PC-9 (cell line): ENCODE results near the gene SNX20. TPM values are rescaled to one million over a fixed set of nuclear protein-coding genes. Genes with fewer than 3 reads are reported as not detected.

Experiments used
- BruUV-seq: library from RNA; stranded (reverse); fragments of 400-500 nt; replicated peaks from 2 replicates; lab custom pipeline; 2021; lab: Mats Ljungman, UMichigan
- CTCF ChIA-PET: fragments of 300-600 bp; sonication (Branson Sonifier 250); formaldehyde crosslinking; loops from one replicate; lab custom pipeline; 2022; ENCODE audit warnings: antibody characterized with exemption; lab: Charles Lee
- POLR2A ChIA-PET: fragments of 300-600 bp; sonication (Branson Sonifier 250); formaldehyde crosslinking; loops from one replicate; lab custom pipeline; 2022; ENCODE audit warnings: antibody characterized with exemption; ENCODE audit not compliant: unreplicated experiment; lab: Charles Lee
- DNase-seq, 2 experiments: peaks; one replicate each; pipeline versions ENCODE4 v3.0.0 to v3.0.0-alpha.2; 2015 to 2022; ENCODE audit warnings: mixed read lengths in 1 of 2
- H2AFZ ChIP-seq: fragments of 200-600 bp; sonication (generic); 2 replicates; pipeline ENCODE4 v1.8.1; 2017; ENCODE audit warnings: antibody characterized with exemption
- H3F3A ChIP-seq: fragments of 200-600 bp; sonication (generic); 2 replicates; pipeline ENCODE4 v1.8.1; 2017; ENCODE audit warnings: antibody characterized with exemption, mild to moderate bottlenecking, low read depth; ENCODE audit not compliant: insufficient read depth
- H3K27ac ChIP-seq: fragments of 200-600 bp; sonication (generic); 2 replicates; pipeline ENCODE4 v1.6.1; 2016; ENCODE audit warnings: mixed run types
- H3K27me3 ChIP-seq: fragments of 200-600 bp; sonication (generic); 2 replicates; pipeline ENCODE4 v1.6.1; 2016; ENCODE audit warnings: low read depth, mixed run types; ENCODE audit not compliant: insufficient read depth
- H3K36me3 ChIP-seq: fragments of 200-600 bp; sonication (generic); 2 replicates; pipeline ENCODE4 v1.6.1; 2016; ENCODE audit warnings: low read depth, mixed run types
- H3K4me1 ChIP-seq: fragments of 200-600 bp; sonication (generic); replicated peaks from 2 replicates; pipeline ENCODE4 v1.6.1; 2016; ENCODE audit warnings: mixed run types; ENCODE audit not compliant: insufficient read depth
- H3K4me2 ChIP-seq: fragments of 200-600 bp; sonication (generic); 2 replicates; pipeline ENCODE4 v1.6.1; 2017; ENCODE audit warnings: mixed run types
- H3K4me3 ChIP-seq: fragments of 200-600 bp; sonication (generic); 2 replicates; pipeline ENCODE4 v1.6.1; 2016; ENCODE audit warnings: mixed run types
- H3K79me2 ChIP-seq: fragments of 200-600 bp; sonication (generic); 2 replicates; pipeline ENCODE4 v1.6.1; 2017; ENCODE audit warnings: low read depth, mixed run types
- H3K9me2 ChIP-seq: fragments of 200-600 bp; sonication (generic); 2 replicates; pipeline ENCODE4 v1.8.1; 2017; ENCODE audit warnings: mild to moderate bottlenecking; ENCODE audit not compliant: insufficient read depth
- H3K9me3 ChIP-seq: fragments of 200-600 bp; sonication (generic); 2 replicates; pipeline ENCODE4 v1.8.1; 2016; ENCODE audit warnings: low read depth; ENCODE audit not compliant: insufficient read depth
- H4K20me1 ChIP-seq: fragments of 200-600 bp; sonication (generic); 2 replicates; pipeline ENCODE4 v1.8.1; 2017; ENCODE audit not compliant: insufficient read depth
- CTCF ChIP-seq: fragments of 200-600 bp; sonication (generic); conservative IDR thresholded peaks from 2 replicates; pipeline ENCODE4 v1.6.1; 2017; ENCODE audit warnings: mixed run types, antibody characterized with exemption, mild to moderate bottlenecking, moderate library complexity
- EZH2 ChIP-seq: fragments of 200-600 bp; sonication (generic); IDR thresholded peaks from 2 replicates; pipeline ENCODE4 v1.8.0; 2017; ENCODE audit warnings: antibody characterized with exemption, low read depth
- intact Hi-C: fragments of 100-400 bp; cut with micrococcal nuclease; formaldehyde crosslinking; loops from one replicate; pipeline ENCODE4 v1.10.0; 2022; ENCODE audit not compliant: unreplicated experiment
- total RNA-seq: library from RNA; stranded (reverse); gene quantifications from 2 replicates; pipeline ENCODE4 v1.2.3, GENCODE V29; 2021

SNX20 gene
- total RNA-seq, 1 experiment from 2014 or later: not detected

DNA sequence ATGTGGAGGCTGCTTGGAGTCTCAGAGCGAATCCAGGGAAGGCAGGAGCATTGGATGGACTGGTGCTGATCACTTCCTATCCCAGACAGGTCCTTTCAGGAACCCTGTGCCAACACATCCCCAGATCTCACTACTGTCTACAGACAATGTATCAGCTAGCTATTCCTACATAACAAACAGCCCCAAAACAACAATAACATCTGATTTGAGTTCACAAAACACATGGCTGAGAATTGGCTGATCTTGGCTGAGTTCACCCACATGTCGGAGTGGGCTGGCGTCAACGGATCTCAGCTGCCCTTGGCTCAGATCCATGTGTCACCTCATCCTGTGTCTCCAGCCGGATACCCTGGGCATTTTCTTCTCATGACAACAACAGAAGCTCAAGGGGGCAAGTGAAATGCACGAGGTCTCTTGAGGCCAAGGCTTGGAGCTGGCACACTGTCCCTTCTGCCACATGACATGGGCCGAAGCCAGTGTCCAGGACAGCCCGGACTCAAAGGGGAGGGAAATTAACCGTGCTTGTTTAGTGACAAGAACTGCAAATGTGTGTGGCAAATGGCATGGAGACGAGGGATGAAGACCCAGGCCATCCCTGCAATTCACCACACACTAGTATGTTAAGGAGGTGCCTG is 18.7 kb downstream of the SNX20 start:
- Histone ChIP-seq H3K4me3 (no peak overlapping the region), H3K36me3 (no peaks in the 10 kb centered on the region), H4K20me1 (no peaks in the 10 kb centered on the region), H3K4me2 (no peak overlapping the region), H3K9me2 (no peaks in the 10 kb centered on the region), H3K27me3 (no peaks in the 10 kb centered on the region), H3F3A (no peaks in the 10 kb centered on the region), H3K4me1 (no peaks in the 10 kb centered on the region), H3K27ac (no peak overlapping the region), H2AFZ (no peak overlapping the region), H3K79me2 (no peaks in the 10 kb centered on the region), H3K9me3 (no peaks in the 10 kb centered on the region)
- DNase-seq: no peak
- intact Hi-C loops: no loop called here
- POLR2A ChIA-PET: interaction anchor here (0.7 kb wide), 1 partner anchor 396 kb away, joined by 3 read pairs; no protein-coding TSS in a partner anchor
- CTCF ChIA-PET: no interaction called here
- no TSS peak for BruUV-seq
- TF ChIP-seq EZH2 (no peak), CTCF (no peak)

DNA sequence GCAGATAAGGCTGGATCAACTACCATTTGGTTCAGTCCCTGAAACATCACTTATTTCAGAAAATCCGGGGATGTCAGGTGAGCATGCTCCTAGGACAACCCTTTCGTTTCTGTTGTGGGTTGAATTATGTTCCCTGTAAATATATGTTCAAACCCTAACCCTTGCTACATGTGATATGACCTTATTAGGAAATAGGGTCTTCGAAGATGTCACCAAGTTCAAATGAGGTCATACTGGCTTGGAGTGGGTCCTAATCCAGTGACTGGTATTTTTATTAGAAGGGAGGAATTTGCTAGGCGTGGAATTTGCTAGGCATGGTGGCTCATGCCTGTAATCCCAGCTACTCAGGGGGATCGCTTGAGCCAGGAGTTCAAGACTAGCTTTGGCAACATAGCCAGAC is 21.3 kb downstream of the SNX20 start:
- Histone ChIP-seq H4K20me1 (no peaks in the 10 kb centered on the region), H3K36me3 (no peaks in the 10 kb centered on the region), H3K9me2 (no peaks in the 10 kb centered on the region), H3K27ac (no peak overlapping the region), H3F3A (no peaks in the 10 kb centered on the region), H3K9me3 (no peaks in the 10 kb centered on the region), H3K4me1 (no peaks in the 10 kb centered on the region), H3K4me2 (no peak overlapping the region), H2AFZ (no peak overlapping the region), H3K79me2 (no peaks in the 10 kb centered on the region), H3K4me3 (no peak overlapping the region), H3K27me3 (no peaks in the 10 kb centered on the region)
- DNase-seq: no peak
- no TSS peak for BruUV-seq
- ChIA-PET POLR2A (no interaction called here), CTCF (no interaction called here)
- intact Hi-C loops: no loop called here
- TF ChIP-seq EZH2: no peak
- no peak for TF ChIP-seq CTCF

GRCh38 chr16:50657241-50657640 is 23.9 kb downstream of the SNX20 start:
- intact Hi-C loops: no loop called here
- no peaks in the 10 kb centered on the region for H3K4me1 ChIP-seq
- H3K27ac ChIP-seq: no peak overlapping the region
- BruUV-seq: no TSS peak
- no peak overlapping the region for H3K4me3 ChIP-seq
- H3K79me2 ChIP-seq: no peaks in the 10 kb centered on the region
- H3K36me3 ChIP-seq: no peaks in the 10 kb centered on the region
- DNase-seq: no peak
- H3K4me2 ChIP-seq: no peak overlapping the region
- H3K9me3 ChIP-seq: no peaks in the 10 kb centered on the region
- ChIA-PET CTCF (no interaction called here), POLR2A (no interaction called here)
- no peak overlapping the region for H2AFZ ChIP-seq
- no peaks in the 10 kb centered on the region for H3K9me2 ChIP-seq
- no peaks in the 10 kb centered on the region for H3K27me3 ChIP-seq
- H3F3A ChIP-seq: no peaks in the 10 kb centered on the region
- no peaks in the 10 kb centered on the region for H4K20me1 ChIP-seq
- TF ChIP-seq EZH2 (no peak), CTCF (no peak)
